ENCODE results near the gene CKB.

The CKB gene

DNA sequence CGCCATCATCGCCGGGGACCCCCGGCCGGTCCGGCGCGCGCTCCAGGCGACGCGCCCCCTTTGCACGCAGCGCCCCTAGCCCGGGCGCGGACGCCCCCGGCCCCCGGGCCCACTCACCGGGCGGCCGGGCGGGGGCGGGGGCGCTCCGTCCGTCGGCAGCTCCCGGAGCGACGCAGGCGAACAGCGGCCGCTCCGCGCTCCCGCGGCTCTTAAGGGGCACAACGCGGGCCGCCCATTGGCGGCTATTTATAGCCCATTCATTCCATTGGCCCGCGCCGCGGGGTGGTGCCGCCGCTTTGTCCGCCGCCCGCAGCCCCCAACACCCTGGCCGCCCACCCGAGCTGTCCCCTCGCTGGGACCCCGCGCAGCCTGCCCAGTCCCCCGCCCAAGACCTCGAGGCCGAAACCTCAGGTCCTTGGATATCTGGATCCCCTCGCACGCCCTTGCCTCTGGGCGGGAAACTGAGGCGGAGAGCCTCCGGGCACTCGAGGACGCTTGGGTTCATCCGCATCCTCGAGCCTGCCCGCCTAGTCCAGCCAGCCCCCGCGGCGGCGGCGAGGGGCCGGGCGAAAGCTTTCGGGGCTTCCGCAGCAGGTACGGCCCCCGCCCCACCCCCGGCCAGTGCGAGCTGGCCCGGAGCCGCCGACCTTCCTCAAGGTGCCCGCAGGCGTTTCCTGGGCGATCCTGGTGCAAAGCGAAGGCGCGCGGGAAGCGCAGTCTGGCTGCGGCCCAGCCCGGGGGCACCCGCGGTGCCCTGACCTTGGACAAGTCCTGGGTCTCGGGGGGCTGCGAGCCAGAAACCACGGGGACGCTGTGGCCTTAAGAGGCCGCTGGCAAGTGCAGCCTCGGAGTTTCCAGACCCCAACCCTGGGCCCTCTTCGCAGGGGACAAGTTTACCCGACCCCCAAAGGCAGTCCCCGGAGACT is at the start of gene CKB:
CKB (minus strand) TSS at position 182 of the 926 bp plus-strand sequence. CDS start 337 bp downstream, outside the sequence.
- DNase-seq (ENCODE audit: low spot score): peak; percentile 45

DNA sequence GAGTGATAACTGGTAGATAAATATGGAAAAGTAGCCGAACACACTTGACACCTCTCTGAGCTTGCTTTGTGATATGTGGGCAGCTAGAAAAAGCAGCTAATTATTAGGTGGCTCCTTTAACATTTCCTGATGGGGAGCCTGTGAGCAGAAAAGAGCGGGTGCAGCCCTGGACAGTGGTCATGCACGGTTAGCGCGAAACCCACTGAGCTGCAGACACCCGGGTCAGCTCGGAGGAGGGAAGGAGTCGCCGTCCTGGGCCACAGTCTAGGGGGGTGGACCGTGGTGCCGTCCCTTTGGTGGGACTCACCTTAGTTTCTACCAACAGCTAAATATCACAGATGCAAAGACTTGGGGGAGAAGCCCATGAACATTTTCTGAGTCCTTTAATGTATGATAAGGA is 46.8 kb upstream of the CKB start:
- no peak for DNase-seq (ENCODE audit: low spot score)

DNA sequence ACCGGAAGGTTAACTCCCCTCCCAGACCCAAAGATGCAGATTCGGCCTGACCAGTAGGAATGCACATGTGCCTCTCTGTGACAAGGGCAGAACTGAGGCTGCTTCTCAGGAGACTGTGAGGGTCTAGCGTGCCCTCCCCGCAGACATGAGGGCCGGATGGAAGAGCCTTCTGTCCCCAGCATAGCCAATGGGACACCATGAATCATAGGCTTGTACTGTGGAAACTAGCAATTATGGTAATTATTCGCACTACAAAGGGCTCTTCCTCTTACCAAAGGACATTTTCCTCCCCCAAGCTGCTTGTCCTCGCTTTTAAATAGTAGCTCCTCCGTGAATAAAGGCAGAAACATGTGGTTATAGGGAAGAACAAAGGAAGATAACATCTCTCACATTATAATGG is 46.3 kb upstream of the CKB start:
- no peak for DNase-seq (ENCODE audit: low spot score)

DNA sequence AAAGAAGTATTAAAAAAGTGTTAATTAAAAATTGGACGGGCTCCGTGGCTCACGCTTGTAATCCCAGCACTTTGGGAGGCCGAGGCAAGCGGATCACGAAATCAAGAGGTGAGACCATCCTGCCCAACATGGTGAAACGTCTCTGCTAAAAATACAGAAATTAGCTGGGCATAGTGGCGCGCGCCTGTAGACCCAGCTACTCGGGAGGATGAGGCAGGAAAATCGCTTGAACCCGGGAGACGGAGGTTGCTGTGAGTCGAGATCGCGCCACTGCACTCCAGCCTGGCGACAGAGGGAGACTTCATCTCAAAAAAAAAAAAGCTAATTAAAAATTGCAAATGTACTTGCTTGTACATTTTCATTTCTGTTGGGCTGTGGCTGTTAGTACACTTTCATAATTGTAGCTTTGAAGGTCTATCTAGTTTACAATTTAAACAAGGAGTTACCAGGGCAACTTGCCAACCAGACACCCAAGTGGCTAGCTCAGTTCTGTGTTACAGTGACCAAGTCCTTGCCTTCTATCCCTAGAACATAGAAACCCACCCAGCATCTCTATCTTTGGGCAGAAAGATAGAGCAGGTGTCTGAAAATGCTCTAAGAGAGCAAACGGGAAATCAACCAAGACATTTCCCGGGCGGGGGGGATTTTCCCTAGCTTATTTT is 41.3 kb upstream of the CKB start:
- DNase-seq (ENCODE audit: low spot score): no peak

DNA sequence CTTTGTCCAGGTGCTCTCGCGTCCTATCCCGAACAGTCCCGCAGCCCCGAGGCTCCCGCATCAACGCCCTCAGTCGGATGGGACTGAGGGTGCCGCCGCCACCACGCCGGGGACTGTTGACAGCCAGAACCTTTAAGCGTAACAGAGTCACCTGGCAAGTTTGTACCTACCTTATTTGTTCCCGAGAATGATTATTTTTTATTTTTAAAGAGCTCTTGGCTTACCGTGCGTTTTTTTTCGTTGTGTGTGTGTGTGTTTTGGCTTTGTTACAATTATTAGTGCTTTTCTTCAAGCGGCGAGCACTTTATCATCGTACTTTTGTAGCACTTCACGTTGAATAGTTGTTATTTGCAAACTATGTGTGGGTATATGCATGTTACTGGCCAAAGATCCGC is 40.6 kb upstream of the CKB start:
- DNase-seq (ENCODE audit: low spot score): no peak

DNA sequence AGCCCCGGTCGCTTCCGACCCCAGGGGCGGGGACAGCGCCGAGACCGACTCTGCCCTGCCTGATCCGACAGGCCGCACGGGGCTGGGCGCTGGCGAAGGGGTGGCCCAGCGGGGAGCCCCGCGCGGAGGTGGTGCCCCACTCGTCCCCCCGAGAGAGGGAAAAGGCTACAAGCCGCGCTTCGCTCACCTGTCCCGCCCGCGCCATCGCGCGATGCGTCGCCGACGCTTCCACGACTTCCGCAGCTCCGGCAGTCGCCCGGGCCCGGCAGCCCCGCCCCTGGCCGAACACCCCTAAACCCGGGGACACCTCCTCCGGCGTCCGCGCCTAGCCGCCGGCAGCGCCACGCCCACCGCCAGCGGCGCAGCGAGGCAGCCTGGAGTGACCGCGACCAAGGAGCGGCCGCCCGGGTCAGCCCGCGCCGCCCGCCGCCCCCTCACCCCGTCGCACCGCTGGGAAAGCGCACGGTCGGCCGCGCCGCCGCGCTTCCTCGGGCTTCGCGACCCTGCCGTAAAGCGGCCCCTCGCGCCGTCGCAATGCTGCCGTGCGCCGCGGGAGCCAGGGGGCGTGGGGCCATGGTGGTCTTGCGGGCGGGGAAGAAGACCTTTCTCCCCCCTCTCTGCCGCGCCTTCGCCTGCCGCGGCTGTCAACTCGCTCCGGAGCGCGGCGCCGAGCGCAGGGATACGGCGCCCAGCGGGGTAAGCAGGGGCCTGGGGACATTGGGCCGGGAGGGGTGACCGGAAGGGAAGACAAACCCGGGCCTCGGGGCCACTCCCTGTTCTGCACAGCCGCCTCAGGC is 40.0 kb upstream of the CKB start, which contains the start of the genes BAG5 and COA8:
BAG5 (minus strand) TSS at position 229 of the 797 bp plus-strand sequence. CDS start 1,493 bp downstream, outside the sequence.
COA8 (plus strand) TSS at position 532 of the 797 bp plus-strand sequence; CDS start at position 574, 42 bp downstream.
- DNase-seq (ENCODE audit: low spot score): peak; percentile 85

DNA sequence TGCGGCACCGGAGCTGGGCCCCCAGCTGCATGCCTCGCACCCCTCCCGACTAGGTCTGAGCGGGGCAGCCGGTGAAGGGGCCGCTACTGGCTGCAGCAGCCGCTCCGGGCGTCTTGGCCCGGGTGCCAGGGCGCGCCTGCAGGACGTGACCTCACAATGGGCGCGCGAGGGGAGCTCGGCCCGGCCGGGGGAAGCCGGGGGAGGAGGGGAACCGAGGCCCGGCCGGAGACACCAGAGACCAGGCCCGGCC is 39.5 kb upstream of the CKB start:
- DNase-seq (ENCODE audit: low spot score): no peak

DNA sequence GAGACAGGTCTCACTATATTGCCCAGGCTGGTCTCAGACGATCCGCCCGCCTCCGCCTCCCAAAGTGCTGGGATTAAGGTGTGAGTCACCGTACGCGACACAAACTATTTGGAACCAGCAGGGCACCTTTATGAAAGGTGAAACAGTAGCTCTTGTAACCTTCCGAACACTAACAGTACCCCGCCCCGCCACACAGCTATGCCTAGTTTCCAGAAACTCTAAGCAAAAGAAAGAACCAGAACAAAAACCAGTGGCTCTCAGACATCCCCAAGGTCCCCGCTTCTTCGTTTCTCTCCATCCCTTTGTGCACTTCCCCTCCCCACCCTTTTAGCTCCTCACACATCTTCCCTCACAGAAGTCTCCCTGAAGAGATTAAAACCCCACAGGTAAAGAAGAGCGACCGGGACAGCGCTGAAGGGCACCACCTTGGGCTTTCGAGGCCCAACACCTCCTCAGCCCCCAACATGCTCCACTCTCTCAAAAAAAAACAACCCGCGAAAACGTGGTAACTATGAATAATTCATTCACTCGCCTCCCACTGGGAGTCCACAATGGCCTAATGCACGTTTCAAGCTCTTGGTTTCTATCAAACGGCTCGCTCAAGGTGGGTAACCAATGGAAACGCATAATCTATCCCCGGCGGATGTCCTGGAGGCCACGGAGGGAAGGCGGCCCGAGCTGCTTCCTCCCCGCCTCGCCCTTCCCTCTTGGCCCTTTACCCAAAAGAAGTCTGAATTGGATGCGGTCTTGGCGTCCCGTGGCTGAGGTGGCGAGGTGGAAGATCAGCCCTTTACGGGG is 39.0 kb upstream of the CKB start:
- DNase-seq (ENCODE audit: low spot score): peak; percentile 45

DNA sequence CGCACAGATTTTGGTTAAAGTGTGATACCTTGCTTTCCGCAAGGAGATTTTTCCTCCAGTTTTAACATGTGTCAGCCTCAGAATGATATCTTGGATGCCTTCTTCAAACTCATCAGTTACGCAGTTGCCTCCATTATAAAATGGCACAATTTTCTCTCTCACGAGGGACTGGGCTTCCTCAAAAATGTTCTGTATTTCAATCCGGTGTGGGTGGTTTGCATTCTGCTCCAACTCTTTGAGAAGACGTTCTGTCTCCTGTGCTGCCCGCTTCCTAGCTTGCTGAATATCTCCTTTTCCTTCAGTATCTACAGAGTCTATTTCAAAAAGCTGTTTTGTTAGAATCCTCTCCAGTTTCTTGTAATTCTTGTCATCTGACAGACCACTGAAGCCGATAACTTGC is 38.1 kb upstream of the CKB start:
- DNase-seq (ENCODE audit: low spot score): no peak

DNA sequence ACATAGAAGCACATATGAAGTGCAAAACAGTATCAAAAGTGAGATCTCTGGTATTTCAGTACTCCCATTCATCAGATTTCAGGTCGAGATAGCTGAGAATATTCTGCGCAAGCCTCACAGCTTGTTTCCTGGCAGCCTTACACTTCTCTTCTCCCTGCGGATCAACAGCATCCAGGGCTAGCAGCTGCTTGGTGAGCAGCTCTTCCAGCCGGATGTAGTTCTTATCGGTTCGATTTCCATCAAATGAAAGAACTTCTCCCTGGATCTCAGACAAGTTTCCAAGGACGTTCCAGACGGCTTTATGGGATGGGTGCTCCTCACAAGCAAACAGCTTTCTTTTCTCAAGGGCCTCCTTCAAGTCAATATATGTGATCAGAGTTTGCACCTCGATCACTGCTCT is 37.1 kb upstream of the CKB start:
- no peak for DNase-seq (ENCODE audit: low spot score)

DNA sequence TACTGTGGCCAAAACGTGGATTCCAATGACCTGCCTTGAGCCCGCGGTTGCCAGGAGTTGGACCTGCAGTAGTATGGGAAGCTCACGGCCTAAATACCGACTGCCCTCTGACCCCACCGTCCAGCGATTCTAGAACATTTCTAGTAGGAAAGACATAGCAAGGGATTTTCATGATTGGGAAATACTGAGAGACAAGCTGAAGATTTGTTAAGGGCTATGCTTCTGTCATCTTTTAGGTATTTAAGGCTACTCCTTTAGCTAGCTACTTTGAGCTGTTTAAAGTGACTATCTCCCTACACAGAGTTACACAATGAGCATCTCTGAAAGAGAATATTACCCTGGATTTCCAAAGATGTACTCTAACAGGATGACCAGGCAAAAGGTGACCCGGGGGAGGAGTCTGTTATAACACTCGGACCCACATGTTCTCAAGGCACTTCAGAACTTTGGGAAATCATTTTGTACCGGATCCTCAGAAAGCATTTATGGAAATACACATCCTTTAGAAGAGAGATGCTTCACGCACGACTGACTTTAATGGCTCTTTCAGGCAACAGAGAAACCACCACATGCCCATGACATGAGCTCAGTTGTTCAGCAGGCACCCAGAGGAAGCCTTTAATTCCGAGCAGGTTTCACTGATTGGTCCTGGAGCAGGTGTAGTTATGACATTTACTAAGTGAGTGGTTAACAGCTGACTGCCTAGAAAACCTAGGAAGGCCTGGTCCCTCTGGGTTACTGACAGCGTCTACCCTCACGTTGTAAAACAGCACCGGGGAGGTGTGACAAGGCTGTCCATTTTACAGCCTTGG is 35.6 kb upstream of the CKB start:
- DNase-seq (ENCODE audit: low spot score): no peak

DNA sequence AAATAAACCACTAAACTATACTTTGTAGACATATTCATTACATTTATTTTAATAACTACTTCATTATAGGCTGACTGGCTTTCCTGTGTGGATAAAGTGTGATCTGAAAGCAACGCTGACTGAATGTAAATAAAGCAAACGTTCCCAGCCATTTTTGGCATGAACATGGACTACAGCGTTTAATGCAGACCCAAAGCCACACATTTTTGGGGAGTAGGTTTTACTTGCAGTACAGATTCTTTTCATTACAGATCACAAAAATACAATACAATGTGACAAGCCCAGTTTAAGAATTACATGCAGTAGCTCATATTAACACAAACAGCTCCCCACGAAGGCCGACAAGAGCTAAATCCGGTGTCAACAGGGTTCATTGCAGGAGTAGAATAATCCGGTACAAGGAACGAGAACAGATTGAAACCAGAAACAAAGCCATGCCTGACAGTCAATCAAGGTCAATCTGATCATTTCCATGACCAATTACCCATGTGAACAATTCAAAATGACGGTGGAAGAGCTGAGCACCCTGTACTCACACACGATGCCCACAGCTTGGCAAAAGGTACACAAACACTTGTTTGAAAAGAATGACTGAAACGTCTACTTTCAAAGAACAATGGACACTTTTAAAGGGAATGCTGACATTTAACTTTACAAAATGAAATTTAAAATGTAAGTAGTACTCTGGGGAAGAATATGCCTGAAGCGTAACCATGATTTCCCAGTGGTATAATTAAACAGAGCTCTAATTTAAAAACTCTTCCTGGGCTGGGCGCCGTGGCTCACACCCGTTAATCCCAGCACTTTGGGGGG is 34.5 kb upstream of the CKB start:
- DNase-seq (ENCODE audit: low spot score): no peak

DNA sequence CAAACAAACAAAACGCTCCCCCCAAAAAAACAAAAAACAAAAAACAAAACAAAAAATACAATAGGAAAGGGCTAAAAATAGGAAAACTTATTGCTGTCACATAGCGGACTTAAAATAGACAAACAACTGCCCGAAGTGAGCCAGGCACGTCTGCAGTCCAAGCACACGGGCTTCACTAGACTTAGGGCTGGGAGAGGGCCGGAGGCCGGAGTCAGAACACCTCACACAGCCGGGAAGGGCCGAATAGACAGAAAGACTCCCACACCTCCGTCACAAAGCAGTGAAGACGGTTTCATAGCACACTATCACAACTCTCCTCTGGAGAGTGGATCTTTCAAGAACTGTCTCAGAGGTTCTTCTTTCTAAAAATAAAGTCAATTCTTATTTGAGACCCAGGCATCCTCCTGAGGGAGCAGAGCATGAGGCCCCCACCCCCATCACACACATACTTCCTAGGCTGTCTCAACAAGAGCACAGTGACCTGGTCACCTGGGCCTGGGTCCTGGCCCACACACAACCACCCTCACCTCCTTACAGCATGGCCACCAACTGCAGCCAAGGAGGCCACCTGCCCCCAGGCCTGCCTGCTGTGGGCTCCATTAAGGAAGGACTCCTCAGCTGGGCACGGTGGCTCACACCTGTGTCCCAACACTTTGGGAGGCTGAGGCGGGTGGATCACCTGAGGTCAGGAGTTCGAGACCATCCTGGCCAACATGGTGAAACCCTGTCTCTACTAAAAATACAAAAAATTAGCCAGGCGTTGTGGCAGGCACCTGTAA is 33.1 kb upstream of the CKB start:
- DNase-seq (ENCODE audit: low spot score): no peak

DNA sequence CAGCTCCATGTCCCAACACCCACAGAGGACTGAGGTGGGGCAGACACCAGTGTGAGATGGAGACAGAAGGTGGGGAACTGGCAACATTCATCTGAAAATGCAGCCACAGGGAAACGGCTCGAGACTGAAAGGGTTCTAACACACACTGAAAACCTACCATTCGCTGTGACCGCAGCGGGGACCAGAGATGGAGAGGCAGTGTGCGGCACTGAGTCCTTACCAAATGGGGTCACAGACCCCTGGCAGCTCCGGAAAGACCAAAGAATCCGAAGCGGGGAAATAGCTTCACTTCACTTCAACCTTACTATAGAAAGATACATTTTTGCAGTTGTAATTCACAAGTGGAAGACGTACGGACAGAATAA is 30.2 kb upstream of the CKB start:
- DNase-seq (ENCODE audit: low spot score): no peak

DNA sequence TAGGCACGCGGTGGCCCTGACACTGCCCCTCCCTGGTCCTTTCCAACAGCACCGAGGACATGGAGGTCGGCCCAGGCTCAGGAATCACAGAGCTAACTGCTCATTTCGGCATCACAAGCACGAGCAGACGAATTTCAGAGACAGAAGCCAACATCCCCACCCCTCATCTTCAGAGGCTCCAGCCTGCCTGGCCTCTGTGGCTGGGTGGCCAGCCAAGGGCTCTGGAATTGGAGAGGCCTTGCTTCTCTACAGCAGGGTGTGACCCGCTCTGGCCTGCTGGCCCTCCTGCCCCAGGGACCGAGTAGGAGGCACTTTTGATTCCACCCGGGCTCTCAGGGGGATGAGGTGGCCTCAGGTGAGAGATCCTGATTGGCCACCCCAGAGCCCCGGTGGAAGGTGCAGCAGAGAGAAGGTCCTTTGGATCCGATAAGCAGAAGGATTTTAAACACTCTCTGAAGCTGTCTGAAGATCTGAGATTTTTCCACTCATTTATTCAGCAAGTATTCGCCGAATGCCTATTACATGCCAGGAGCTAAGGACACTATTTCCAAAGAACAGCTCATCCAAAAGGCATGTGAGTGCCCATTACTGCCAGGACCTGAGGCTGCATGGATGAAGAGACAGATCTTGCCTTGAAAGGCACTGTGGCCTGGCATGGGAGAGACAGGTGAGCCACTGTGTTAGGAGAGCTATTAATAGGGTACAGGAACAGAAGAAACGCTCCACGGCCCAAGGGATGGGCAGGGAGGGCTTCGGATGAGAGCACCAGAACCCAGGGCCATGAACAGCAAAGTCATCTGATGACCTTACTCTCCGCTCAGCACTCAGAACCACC is 29.6 kb upstream of the CKB start:
- DNase-seq (ENCODE audit: low spot score): peak; percentile 16

DNA sequence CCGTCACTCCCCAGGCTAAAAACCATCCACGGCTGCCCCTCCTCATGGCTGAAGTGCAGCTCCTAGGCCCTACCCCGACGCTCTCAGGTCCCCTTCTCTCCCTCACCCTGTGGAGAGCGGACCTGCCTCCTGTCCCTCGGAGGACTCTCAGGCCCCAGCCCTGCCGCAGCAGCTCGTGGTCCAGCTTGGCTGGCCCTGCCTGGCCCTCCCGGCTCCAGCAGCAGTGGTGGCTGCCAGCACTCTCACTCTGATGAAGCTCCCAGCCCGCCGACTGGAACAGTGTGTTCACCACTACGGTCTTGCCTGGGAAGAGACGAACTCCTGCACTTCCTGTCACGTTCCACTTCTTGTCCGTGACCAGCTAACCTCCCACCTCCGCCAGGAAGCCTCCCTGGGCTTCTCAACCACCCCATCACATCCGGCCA is 28.7 kb upstream of the CKB start:
- DNase-seq (ENCODE audit: low spot score): no peak

DNA sequence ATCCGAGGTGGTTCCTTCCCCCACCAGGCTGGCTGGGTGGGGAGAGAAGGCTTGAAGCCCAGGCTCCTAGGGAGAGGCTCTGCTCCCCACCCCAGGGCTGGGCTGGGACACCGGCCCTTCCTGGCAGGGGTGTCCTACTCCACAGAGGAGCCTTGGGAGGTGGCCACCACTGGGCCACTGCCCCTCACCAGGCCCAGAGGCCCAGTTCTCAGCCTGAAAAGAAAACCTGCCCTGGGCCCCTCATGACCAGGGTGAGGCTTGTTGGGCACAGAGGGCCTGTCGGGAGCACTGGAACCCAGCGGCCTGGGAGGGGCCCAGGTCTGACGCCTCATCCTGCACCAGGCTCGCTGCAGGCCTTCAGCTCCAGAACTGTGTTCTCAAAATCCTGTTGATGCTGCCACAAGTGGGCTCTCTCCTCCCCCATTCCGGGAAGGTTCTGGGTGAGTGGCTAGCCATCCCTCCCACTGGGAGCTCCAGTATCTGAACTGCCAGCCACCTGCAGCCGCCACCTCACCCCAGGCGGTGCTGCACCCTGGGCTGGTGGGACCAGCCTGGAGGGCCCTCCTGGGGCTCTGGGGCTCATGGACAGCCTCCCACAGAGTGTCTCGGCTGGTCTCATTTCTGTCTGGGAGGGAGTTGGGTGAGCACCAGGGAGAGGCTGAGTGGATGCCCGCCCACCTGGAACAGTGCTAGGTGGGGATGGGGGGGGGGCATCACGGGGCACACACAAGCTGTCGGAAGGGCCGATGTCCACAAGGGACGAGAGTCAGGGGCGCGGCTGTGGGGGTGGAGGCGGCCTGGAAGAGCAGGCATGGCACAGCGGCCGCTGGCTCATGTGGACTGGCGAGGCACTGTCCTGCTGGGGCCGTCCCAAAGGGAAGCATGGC is 28.1 kb upstream of the CKB start:
- DNase-seq (ENCODE audit: low spot score): no peak
